ENCODE results near the gene C1orf167.
A peak's percentile ranks its signal among the peaks of the same experiment; 100 is the strongest.

GRCh38 chr1:11764115-11764514, 2.1 kb downstream of the C1orf167 start:
- TF ChIP-seq RCOR1 (IDR thresholded peaks at IDR 0.05; ENCODE audit: low read length) (0 out of 2 replicates have a peak, but pooled peaks have one; percentile 21), GABPA (IDR thresholded peaks at IDR 0.05; ENCODE audit: low read depth) (no peak), MAX (IDR thresholded peaks at IDR 0.05; ENCODE audit: low read depth) (no peak), TAF1 (IDR thresholded peaks at IDR 0.05; ENCODE audit: borderline replicate concordance, low read depth, low read length) (no peak), IRF3 (IDR thresholded peaks at IDR 0.05; ENCODE audit: low read depth, low read length) (no peak), PBX3 (IDR thresholded peaks at IDR 0.05) (no peak), JUND (IDR thresholded peaks at IDR 0.05) (no peak), TEAD4 (IDR thresholded peaks at IDR 0.05; ENCODE audit: borderline replicate concordance, insufficient read depth) (no peak), SIN3A (IDR thresholded peaks at IDR 0.05; ENCODE audit: borderline replicate concordance, low read depth, low read length) (no peak)

Data from SK-N-SH (cell line).